ENCODE results near the gene PNPLA5.

DNA sequence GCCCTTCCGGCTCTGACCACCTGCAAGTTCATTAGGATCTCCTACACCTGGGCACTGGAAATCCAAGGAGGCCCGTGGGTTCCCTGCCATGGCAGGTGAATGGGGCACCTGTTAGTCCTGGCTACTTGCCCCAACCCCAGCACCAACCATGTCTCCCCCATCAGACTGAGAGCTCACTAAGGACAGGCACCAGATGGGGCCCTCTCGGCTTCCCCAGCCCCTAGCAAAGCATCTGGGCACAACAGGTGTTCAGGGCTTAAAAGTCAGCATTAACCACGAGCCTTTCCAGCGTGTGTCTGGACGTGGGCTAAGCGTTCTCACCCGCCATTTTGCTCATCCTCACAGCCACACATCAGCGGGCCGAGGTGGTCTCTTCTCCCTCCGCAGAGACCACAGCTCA, 31.7 kb downstream of the PNPLA5 start:
- TF ChIP-seq, protein P1, sequence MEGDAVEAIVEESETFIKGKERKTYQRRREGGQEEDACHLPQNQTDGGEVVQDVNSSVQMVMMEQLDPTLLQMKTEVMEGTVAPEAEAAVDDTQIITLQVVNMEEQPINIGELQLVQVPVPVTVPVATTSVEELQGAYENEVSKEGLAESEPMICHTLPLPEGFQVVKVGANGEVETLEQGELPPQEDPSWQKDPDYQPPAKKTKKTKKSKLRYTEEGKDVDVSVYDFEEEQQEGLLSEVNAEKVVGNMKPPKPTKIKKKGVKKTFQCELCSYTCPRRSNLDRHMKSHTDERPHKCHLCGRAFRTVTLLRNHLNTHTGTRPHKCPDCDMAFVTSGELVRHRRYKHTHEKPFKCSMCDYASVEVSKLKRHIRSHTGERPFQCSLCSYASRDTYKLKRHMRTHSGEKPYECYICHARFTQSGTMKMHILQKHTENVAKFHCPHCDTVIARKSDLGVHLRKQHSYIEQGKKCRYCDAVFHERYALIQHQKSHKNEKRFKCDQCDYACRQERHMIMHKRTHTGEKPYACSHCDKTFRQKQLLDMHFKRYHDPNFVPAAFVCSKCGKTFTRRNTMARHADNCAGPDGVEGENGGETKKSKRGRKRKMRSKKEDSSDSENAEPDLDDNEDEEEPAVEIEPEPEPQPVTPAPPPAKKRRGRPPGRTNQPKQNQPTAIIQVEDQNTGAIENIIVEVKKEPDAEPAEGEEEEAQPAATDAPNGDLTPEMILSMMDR (IDR thresholded peaks at IDR 0.05): no peak
- no peak for TF ChIP-seq POLR2A (IDR thresholded peaks at IDR 0.05)
- TF ChIP-seq POLR2AphosphoS5 (IDR thresholded peaks at IDR 0.05): no peak
- TF ChIP-seq EP300 (IDR thresholded peaks at IDR 0.05): no peak

Measured in sigmoid colon (tissue), 4 donors.